ENCODE results near the gene KCNE5.
"Not testable (repeated sequence)": the region's sequence is repeated elsewhere in the genome, so short reads cannot be mapped to it uniquely, and the experiment has no call there.

Gene KCNE5, protein sequence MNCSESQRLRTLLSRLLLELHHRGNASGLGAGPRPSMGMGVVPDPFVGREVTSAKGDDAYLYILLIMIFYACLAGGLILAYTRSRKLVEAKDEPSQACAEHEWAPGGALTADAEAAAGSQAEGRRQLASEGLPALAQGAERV

GRCh38 chrX:109624641-109625616 lies at the start of gene KCNE5:
TSS of gene KCNE5 (minus strand) at chrX:109625172. CDS start at chrX:109625020, 152 bp downstream.
- DNase-seq = no peak

DNA sequence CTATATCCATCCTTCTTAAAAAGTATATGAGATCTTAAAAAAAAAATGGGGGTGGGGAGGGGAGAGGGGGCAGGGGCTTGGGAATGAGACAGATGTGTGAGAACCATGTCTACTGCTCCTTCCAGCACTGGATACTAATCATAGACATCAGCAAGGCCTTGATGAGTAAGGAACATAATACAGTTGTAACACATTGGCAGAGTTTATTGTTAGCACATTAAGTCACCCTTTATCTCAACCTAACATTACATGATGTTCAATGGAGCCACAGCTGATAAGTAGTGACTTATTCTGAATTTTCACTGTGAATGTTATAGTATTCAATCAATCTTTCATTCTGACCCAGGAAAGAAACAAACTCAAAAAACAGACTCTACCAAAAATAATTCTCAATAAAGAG lies 47.3 kb upstream of the KCNE5 start:
- DNase-seq = no peak

GRCh38 chrX:109671170-109671569 lies 46.2 kb upstream of the KCNE5 start:
- not testable (repeated sequence) for DNase-seq

DNA sequence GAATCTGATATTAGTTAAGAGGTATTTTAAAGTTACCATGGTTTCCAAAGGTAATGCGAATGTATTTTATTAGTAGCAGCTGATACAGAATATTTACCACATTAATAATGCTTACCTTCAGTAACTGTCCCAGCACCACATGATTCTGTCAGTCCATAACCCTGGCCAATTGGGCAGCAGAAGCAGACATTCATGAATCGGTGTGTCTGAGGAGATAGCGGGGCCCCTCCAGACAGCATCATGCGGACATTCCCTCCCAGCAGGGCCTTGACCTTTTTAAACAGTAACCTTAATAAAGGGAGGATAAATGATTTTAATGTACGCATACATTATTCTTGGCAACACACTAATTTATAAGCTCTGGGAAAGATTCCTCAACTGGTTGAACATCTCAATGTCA lies 43.0 kb upstream of the KCNE5 start:
- no peak for DNase-seq

DNA sequence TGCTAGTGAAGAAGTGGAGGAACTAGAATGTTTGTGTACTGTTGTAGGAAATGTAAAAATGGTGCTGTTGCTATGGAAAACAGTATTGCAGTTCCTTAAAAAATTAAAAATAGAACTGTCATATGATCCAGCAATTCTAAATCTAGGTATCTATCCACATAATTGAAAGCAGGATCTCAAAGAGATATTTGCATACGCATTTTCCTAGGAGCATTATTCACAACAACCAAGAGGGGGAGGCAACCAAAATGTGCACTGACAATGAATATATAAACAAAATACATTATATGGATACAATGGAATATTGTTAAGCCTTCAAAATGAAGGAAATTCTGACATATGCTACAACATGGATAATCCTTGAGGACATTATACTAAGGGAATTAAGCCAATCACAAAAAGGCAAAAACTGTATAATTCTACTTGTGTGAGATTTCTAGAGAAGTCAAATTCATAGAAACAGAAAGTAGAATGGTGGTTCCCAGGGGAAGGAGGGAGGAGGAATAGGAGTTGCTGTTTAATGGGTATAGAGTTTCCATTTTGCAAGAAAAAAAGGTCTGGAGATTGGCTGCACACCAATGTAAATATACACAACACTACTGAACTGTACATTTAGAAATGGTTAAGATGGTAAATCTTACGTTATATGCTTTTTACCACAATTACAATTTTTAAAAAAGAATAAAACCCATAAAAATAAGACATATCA lies 35.6 kb upstream of the KCNE5 start:
- no peak for DNase-seq

DNA sequence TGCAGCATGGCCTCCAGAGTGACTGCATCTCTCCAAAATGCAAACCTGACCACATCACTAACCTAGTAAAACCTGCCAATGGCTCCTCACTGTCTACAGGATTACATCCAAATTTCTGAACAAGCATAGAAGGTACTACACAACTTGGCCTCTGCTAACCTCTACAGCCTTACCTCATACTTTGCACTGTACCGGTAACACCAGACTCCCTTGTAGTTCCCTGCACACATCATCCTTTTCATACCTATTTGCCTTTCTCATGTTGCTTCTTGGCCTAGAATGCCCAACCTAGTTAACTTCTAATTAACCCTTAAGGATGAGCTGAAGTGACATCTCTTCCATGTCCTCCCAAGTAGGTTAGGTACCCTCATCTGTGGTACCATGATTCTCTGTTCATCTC lies 33.4 kb upstream of the KCNE5 start:
- DNase-seq = no peak

DNA sequence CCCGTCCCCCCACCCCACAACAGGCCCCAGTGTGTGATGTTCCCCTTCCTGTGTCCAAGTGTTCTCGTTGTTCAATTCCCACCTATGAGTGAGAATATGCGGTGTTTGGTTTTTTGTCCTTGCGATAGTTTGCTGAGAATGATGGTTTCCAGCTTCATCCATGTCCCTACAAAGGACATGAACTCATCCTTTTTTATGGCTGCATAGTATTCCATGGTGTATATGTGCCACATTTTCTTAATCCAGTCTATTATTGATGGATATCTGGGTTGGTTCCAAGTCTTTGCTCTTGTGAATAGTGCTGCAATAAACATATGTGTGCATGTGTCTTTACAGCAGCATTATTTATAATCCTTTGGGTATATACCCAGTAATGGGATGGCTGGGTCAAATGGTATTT lies 32.4 kb upstream of the KCNE5 start:
- not testable (repeated sequence) for DNase-seq

DNA sequence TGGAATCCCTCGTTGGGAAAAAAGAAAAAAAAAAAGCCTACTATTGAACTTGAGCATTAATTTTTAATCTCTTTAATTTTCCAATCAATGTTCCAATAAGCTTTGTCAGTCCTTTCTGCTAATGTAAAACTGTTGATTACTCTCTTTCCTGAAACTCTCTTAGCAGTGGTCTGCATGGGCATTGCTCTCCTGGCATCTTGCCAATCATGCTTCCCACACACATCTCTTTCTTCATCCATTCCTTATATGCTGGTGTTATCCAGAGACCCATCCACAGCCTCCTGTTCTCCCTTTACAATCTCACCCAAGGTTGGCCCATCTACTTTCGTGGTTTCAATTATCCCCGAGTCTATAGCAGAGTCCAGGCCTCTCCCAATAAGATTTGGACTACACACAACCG lies 31.8 kb upstream of the KCNE5 start:
- DNase-seq = no peak

- no peak for DNase-seq
Measured at GRCh38 chrX:109655502-109656201, 30.7 kb upstream of the KCNE5 start.

DNA sequence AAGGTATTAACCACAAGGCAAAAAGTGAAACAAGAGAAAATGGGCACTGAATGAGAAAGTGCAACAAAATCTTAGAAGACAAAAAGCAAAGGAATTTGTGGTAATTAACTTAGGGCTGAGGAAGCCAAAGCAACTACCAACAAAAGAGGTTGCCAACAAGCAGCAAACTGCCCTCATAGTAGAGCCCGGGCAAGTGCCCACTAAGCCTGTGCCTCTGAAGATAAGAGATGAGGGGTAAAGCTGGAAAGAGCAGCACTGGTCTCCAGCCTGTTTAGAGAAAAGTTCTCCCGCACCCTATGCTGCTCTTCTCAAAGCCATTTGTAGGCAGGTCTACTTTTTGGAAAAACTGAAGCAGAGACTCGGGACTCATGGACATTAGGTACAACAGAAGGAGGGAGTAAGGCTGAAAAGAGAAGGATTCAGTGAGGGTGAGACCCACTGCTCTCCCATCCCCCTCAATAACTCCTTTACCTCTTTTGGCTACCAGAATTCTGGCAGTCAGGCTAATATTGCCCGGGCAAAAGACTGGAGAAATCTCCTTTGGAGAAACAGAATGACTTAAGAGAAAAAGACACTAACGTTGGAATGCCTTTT lies 29.6 kb upstream of the KCNE5 start:
- no peak for DNase-seq

GRCh38 chrX:109644671-109645070 lies 19.7 kb upstream of the KCNE5 start:
- DNase-seq = not testable (repeated sequence)

DNA sequence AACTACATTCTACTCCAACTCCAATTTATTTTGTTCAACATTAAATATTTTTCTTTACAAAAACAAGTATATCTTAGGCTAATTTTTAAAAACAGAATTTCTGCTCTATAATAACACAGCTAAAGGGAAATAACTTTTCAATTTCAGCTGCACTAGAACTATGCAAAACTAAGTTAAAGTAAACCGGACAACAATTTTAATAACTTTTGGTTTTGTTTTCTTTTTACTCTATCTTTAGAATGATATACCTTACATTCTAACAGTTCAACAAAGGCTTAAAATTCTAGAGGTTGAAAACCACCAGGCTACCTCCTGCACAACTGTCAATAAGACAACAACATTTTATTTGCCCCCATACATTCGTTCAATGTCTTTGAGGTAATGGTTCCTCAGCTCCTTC lies 18.7 kb upstream of the KCNE5 start:
- no peak for DNase-seq

DNA sequence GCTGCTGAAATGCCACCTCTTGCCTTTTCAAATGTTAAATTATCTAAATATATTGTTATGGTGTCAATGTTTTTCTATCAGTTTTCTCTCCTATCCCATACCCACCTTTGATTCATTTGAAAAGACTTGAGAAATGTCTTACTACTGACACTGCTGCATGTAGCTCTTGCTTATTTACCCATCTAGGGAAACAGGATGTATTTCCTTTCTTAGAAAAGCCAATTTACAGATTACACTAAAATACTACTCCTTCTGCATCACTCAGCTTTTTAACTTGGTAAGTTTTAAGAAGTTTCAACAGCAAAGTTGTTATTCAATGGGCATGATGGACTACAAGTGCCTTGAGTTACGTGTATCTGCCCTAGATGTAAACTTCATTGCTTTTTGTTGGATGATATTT lies 13.2 kb upstream of the KCNE5 start:
- no peak for DNase-seq

GRCh38 chrX:109637477-109637876 lies 12.5 kb upstream of the KCNE5 start:
- DNase-seq = not testable (repeated sequence)

GRCh38 chrX:109635146-109635545 lies 10.2 kb upstream of the KCNE5 start:
- DNase-seq = no peak

GRCh38 chrX:109632906-109633504 lies 8.0 kb upstream of the KCNE5 start:
- DNase-seq = no peak

- DNase-seq = peak; percentile 28
Measured at GRCh38 chrX:109629310-109629709, 4.3 kb upstream of the KCNE5 start.

DNA sequence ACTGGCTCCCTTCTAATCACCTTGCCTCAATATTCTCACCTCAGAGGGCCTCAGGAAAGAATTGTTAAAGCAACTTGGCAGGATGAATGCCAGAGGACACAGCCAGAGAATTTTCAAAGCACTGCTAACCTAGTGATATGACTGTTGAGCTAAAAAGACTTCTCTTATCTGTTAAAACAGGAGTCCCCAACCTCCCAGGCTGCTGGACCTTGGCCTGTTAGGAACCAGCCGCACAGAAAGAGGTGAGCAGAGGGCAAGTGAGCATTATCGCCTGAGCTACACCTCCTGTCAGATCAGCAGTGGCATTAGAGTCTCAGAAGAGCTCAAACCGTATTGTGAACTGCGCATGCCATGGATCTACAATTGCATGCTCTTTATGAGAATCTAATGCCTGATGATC lies 1.7 kb upstream of the KCNE5 start:
- DNase-seq = no peak

DNA sequence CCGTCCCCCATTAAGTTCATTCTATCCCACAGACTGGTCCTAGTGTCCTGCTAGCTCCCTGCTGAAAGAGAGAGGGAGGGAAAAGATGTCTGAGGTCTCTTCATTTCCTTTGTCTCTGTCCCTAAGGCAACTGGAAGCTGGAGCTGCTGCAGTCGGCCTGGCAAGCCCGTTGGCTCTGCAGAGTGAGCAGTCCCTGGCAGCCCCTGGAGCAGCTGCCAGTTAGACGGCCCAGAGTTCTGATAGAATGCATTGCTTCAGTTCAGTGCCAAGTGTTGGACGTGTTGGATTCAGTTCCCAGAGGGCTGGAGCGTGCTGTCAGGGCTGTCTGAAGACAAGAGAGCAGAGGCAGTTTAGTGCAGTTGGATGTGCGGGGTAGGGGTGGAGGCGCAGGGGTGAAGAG lies 975 bp downstream of the KCNE5 start:
- DNase-seq = no peak

GRCh38 chrX:109622270-109622669 lies 2.7 kb downstream of the KCNE5 start:
- DNase-seq = no peak

DNA sequence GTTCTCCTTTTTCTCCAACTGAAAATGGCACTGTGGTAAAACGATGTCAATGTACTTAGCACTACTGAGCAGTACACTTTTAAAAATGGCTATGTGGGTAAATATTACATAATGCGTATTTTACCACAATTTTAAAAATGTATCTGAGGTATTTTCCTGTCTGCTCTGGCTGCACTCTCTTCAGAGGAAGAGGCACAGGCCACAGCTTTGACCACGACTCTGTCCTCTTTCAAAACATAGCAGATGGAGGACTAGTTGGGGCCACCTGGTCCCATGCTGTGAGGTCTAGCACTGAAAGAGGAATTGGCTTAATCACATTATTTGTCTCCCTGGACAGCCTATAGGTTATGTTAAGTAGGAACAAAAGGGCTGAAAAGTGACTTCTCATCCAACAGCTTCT lies 5.2 kb downstream of the KCNE5 start:
- no peak for DNase-seq

GRCh38 chrX:109614951-109615350 lies 10.0 kb downstream of the KCNE5 start:
- DNase-seq = no peak
